NCI-H226 (cell line): ENCODE measurements around the gene EOLA2.
"Not testable (repeated sequence)": the region's sequence is repeated elsewhere in the genome, so short reads cannot be mapped to it uniquely, and the experiment has no call there.

ENCODE experiments used
- DNase-seq: peaks from one replicate; pipeline ENCODE4 v3.0.0-alpha.2; 2015

The EOLA2 gene

GRCh38 chrX:149932150-149932549, 6.1 kb downstream of the EOLA2 start:
- DNase-seq: not testable (repeated sequence)

GRCh38 chrX:149931355-149931754, 6.9 kb downstream of the EOLA2 start:
- DNase-seq: not testable (repeated sequence)

- DNase-seq: not testable (repeated sequence)
These were observed 8.9 kb downstream of the EOLA2 start, which contains the start of gene HSFX4 for GRCh38 chrX:149929400-149929799. TSS of gene HSFX4 (plus strand) at chrX:149929573. CDS start at chrX:149929645, 72 bp downstream.

GRCh38 chrX:149928635-149929034, 9.7 kb downstream of the EOLA2 start:
- not testable (repeated sequence) for DNase-seq

GRCh38 chrX:149927964-149928258, 10.4 kb downstream of the EOLA2 start:
- DNase-seq: not testable (repeated sequence)

- DNase-seq: not testable (repeated sequence)
These were observed 10.9 kb downstream of the EOLA2 start for GRCh38 chrX:149927245-149927963.

GRCh38 chrX:149924434-149924833, 13.9 kb downstream of the EOLA2 start:
- DNase-seq: not testable (repeated sequence)

GRCh38 chrX:149923836-149924235, 14.5 kb downstream of the EOLA2 start:
- not testable (repeated sequence) for DNase-seq

- no peak for DNase-seq
These were observed 21.4 kb downstream of the EOLA2 start for GRCh38 chrX:149916745-149917392.

GRCh38 chrX:149910178-149910695, 28.1 kb downstream of the EOLA2 start:
- DNase-seq: no peak

GRCh38 chrX:149909324-149910177, 28.7 kb downstream of the EOLA2 start:
- DNase-seq: no peak

GRCh38 chrX:149908727-149909126, 29.6 kb downstream of the EOLA2 start:
- DNase-seq: no peak

- DNase-seq: no peak
These were observed 30.0 kb downstream of the EOLA2 start for GRCh38 chrX:149908308-149908707.

- DNase-seq: no peak
These were observed 34.2 kb downstream of the EOLA2 start for GRCh38 chrX:149903889-149904748.

GRCh38 chrX:149898554-149898953, 39.7 kb downstream of the EOLA2 start:
- DNase-seq: no peak

GRCh38 chrX:149890828-149891227, 47.5 kb downstream of the EOLA2 start:
- DNase-seq: not testable (repeated sequence)
